Measurements from ENCODE around the gene FXR2. TPM values are rescaled to one million over a fixed set of nuclear protein-coding genes. Genes with fewer than 3 reads are reported as not detected.
A peak's percentile ranks its signal among the peaks of the same experiment; 100 is the strongest.

The FXR2 gene
- 111 TPM for total RNA-seq
- long read RNA-seq, transcript FXR2-201 (17 exons, 2,957 nt): major isoform, 386 of 485 reads
- long read RNA-seq, partial matches to known transcripts: 51 of 485 reads
- long read RNA-seq, other reads (novel, unspliced or antisense): 48 of 485 reads

- Histone ChIP-seq H3K36me3 (peaks cover 9% of the 10 kb centered on the region), H3K4me3 (peak within 1 kb of the TSS; percentile 91), H3K4me1 (peaks cover 53% of the 10 kb centered on the region), H3K9me3 (replicated peaks) (no peaks in the 10 kb centered on the region), H3K27me3 (ENCODE audit: low read depth) (no peaks in the 10 kb centered on the region), H3K27ac (replicated peaks) (peak within 1 kb of the TSS; percentile 99)
- peak; percentile 100 for DNase-seq
- peak; percentile 71 for TF ChIP-seq CTCF (IDR thresholded peaks at IDR 0.05; ENCODE audit: borderline replicate concordance)
- intact Hi-C loops (cut with micrococcal nuclease): no loop called here
These were observed at the start of gene FXR2 for GRCh38 chr17:7614425-7615264. TSS of gene FXR2 (minus strand) at chr17:7614897. CDS start at chr17:7614532, 365 bp downstream.

- H3K4me1 ChIP-seq: peaks cover 15% of the 10 kb centered on the region
- peak overlapping the region; percentile 55 for H3K27ac ChIP-seq (replicated peaks)
- no peak overlapping the region for H3K4me3 ChIP-seq
- intact Hi-C loops (cut with micrococcal nuclease): no loop called here
- H3K9me3 ChIP-seq (replicated peaks): no peaks in the 10 kb centered on the region
- H3K36me3 ChIP-seq: no peaks in the 10 kb centered on the region
- DNase-seq: peak; percentile 73
- TF ChIP-seq CTCF (IDR thresholded peaks at IDR 0.05; ENCODE audit: borderline replicate concordance): no peak
- H3K27me3 ChIP-seq (ENCODE audit: low read depth): peaks cover 7% of the 10 kb centered on the region
These were observed 42.4 kb upstream of the FXR2 start for GRCh38 chr17:7656958-7657609.

- Histone ChIP-seq H3K4me1 (peaks cover 28% of the 10 kb centered on the region), H3K36me3 (no peaks in the 10 kb centered on the region), H3K27ac (replicated peaks) (peak overlapping the region; percentile 36), H3K27me3 (ENCODE audit: low read depth) (peaks cover 23% of the 10 kb centered on the region), H3K9me3 (replicated peaks) (no peaks in the 10 kb centered on the region), H3K4me3 (no peak overlapping the region)
- no peak for TF ChIP-seq CTCF (IDR thresholded peaks at IDR 0.05; ENCODE audit: borderline replicate concordance)
- DNase-seq: no peak
- intact Hi-C loops (cut with micrococcal nuclease): no loop called here
These were observed 40.8 kb upstream of the FXR2 start for GRCh38 chr17:7655541-7655840.

- Histone ChIP-seq H3K36me3 (no peaks in the 10 kb centered on the region), H3K4me1 (peaks cover 33% of the 10 kb centered on the region), H3K4me3 (no peak overlapping the region), H3K27ac (replicated peaks) (peak overlapping the region; percentile 36), H3K27me3 (ENCODE audit: low read depth) (peaks cover 28% of the 10 kb centered on the region), H3K9me3 (replicated peaks) (no peaks in the 10 kb centered on the region)
- TF ChIP-seq CTCF (IDR thresholded peaks at IDR 0.05; ENCODE audit: borderline replicate concordance): no peak
- DNase-seq: no peak
- intact Hi-C loops (cut with micrococcal nuclease): no loop called here
These were observed 40.3 kb upstream of the FXR2 start for GRCh38 chr17:7654832-7655540.

Data from left ventricle myocardium inferior (tissue), 1 donor.